ENCODE measurements around the gene MSANTD7. TPM values are rescaled to one million over a fixed set of nuclear protein-coding genes. Genes with fewer than 3 reads are reported as not detected.
"Not testable (repeated sequence)": the region's sequence is repeated elsewhere in the genome, so short reads cannot be mapped to it uniquely, and the experiment has no call there.

Gene MSANTD7
- total and polyA plus RNA-seq, 5 donors: 2.5 to 6.1 (median 5.3) TPM

DNA sequence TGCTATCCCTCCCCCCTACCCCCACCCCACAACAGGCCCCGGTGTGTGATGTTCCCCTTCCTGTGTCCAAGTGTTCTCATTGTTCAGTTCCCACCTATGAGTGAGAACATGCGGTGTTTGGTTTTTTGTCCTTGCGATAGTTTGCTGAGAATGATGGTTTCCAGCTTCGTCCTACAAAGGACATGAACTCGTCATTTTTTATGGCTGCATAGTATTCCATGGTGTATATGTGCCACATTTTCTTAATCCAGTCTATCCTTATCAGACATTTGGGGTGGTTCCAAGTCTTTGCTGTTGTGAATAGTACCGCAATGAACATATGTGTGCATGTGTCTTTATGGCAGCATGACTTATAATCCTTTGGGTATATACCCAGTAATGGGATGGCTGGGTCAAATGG, 26.4 kb downstream of the MSANTD7 start:
- DNase-seq; H3K27ac ChIP-seq (ENCODE audit: low read length); H3K27me3 ChIP-seq (ENCODE audit: control insufficient read depth, insufficient read depth); H3K4me1 ChIP-seq (ENCODE audit: control insufficient read depth, insufficient read depth, low read length); H3K9me3 ChIP-seq (ENCODE audit: control insufficient read depth, low read length); ATAC-seq; H3K4me3 ChIP-seq (ENCODE audit: low read length); intact Hi-C loops (cut with DNase I): not testable (repeated sequence)
- over 99% methylated on average over 6 of the region's 6 CpGs for WGBS

DNA sequence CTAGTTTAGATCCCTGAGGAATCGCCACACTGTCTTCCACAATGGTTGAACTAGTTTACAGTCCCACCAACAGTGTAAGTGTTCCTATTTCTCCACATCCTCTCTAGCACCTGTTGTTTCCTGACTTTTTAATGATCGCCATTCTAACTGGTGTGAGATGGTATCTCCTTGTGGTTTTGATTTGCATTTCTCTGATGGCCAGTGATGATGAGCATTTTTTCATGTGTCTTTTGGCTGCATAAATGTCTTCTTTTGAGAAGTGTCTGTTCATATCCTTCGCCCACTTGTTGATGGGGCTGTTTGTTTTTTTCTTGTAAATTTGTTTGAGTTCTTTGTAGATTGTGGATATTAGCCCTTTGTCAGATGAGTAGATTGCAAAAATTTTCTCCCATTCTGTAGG, 26.8 kb downstream of the MSANTD7 start:
- H3K9me3 ChIP-seq (ENCODE audit: control insufficient read depth, low read length); H3K27me3 ChIP-seq (ENCODE audit: control insufficient read depth, insufficient read depth); ATAC-seq; H3K4me1 ChIP-seq (ENCODE audit: control insufficient read depth, insufficient read depth, low read length); H3K4me3 ChIP-seq (ENCODE audit: low read length); intact Hi-C loops (cut with DNase I); DNase-seq; H3K27ac ChIP-seq (ENCODE audit: low read length): not testable (repeated sequence)
- WGBS: 100% methylated on average over 3 of the region's 3 CpGs

DNA sequence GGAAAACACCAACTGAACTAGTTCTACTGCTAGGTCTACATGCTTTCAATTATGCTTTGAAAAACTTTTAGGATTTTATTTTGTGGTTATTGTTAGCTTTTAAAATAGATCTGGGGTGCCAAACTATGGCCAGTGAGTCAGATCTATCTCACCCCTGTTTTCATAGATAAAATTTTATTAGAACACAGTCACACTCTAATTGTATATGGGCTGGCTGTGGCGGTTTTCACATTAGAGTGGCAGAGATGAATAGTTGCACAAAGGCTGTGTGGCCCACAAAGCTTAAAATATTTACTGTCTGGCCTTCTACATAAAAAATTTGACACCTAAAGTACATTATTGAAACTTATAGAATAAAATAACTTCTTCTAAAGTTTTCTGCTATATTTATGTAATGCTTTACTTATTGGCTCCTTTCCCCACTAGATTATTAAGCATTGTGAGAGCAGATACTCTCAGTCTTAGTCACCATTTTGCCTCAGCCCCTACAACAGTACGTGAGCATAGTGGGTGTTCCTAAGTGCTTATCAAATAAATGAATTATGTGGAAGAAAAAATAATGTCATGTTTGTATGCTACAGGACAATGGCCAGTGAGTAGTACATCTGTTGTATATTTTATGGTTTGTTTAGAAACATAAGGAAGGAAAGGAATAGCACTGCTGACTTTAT, 35.1 kb downstream of the MSANTD7 start:
- H3K9me3 ChIP-seq (ENCODE audit: control insufficient read depth, low read length): no peaks in the 10 kb centered on the region
- WGBS: 82% methylated on average over 2 of the region's 2 CpGs

DNA sequence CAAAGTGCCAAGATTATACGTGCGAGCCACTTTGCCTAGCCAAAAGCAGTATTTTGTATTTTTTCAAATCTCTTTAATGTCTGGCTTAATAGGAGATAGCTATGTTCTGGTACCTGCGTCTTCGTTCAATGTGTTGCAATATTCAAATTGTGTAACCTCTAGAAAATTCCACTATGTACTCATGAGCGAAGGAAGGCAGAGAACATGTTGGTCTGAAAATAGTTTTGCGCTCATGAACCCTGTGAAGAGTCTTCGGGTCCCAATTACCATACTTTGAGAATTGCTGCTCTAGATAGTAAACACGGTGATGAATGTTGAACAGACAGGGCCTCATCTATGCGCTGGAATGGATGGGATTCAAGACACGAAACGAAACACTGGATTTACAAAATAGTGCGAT, 37.8 kb downstream of the MSANTD7 start:
- peak overlapping the region; percentile 25 for H3K27ac ChIP-seq (ENCODE audit: low read length)
- no peaks in the 10 kb centered on the region for H3K9me3 ChIP-seq (ENCODE audit: control insufficient read depth, low read length)
- H3K27me3 ChIP-seq (ENCODE audit: control insufficient read depth, insufficient read depth): no peaks in the 10 kb centered on the region
- DNase-seq (no peak), ATAC-seq (no peak)
- peaks cover 6% of the 10 kb centered on the region for H3K4me1 ChIP-seq (ENCODE audit: control insufficient read depth, insufficient read depth, low read length)
- intact Hi-C loops (cut with DNase I): no loop called here
- 94% methylated on average over 12 of the region's 12 CpGs for WGBS
- H3K4me3 ChIP-seq (ENCODE audit: low read length): no peak overlapping the region

More for the DNA sequence above, 35.1 kb downstream of the MSANTD7 start:
- Histone ChIP-seq H3K27ac (ENCODE audit: low read length) (no peak overlapping the region), H3K27me3 (ENCODE audit: control insufficient read depth, insufficient read depth) (no peaks in the 10 kb centered on the region), H3K4me3 (ENCODE audit: low read length) (no peak overlapping the region), H3K4me1 (ENCODE audit: control insufficient read depth, insufficient read depth, low read length) (peaks cover 3% of the 10 kb centered on the region)
- intact Hi-C loops (cut with DNase I): no loop called here
- no peak for ATAC-seq
- no peak for DNase-seq

DNA sequence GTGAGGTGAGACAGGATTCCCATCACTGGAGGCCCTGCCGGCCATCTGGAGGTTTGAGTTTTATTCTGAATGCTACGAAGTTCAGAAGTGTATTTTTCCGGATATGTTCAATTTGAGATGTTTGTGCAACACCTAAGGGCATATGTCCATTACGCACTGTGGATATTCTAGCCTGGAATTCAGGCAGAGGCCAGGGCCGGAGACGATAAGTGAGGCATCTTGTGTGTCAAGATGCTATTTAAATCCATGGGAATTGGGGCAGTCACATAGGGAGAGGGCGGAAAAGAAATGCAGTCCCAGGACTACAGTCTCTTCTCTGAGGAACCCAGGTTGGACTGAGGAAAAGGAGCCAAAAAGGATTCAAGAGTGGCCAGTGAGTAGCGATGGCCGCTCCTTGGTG, 38.7 kb downstream of the MSANTD7 start:
- WGBS: 72% methylated on average over 9 of the region's 9 CpGs
- Histone ChIP-seq H3K27me3 (ENCODE audit: control insufficient read depth, insufficient read depth) (no peaks in the 10 kb centered on the region), H3K4me1 (ENCODE audit: control insufficient read depth, insufficient read depth, low read length) (peaks cover 6% of the 10 kb centered on the region), H3K4me3 (ENCODE audit: low read length) (peak overlapping the region; percentile 86), H3K27ac (ENCODE audit: low read length) (peak overlapping the region; percentile 88), H3K9me3 (ENCODE audit: control insufficient read depth, low read length) (no peaks in the 10 kb centered on the region)
- DNase-seq: peak in 1 of 3 donors; percentile 36
- intact Hi-C loops (cut with DNase I): no loop called here
- ATAC-seq: no peak

DNA sequence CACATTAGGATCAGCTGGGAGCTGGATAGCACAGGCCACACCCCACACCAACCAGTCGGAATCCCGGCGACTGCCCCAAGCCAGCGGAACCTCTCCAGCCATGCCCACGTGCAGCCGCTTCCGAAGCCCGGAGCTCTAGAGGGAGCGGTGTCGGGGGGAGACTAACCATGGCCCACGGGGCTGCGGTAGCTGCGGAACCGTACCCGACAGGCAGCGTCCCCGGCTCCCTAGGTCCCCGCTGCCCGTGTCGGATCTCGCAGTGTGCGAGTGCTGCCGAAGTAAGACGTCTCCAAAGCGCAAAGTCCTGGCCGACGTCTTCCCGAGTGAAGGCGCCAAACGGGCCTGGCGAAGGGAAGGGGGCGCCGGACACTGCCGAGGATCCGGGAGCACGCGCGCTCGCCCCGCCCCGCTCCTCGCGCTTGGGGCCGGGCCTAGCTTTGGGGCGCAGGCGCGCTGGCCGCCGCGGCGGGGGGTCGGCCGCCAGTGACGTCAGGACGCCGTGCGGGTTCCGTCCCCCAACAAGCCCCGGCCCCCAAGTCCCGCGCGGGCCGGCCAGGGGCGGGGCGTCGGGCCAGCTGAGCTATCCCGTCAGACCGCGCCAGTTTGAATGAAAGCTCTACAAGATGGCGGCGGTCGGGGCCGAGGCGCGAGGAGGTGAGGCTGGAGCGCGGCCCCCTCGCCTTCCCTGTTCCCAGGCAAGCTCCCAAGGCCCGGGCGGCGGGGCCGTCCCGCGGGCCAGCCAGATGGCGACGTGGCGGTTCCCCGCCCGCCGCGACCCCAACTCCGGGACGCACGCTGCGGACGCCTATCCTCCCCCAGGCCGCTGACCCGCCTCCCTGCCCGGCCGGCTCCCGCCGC, 40.4 kb downstream of the MSANTD7 start, which contains the start of gene SUV39H2:
Gene SUV39H2, plus strand, starts transcription at position 601 of the 858 bp plus-strand sequence. Its CDS starts 23 bp downstream, at position 624.
- Histone ChIP-seq H3K27me3 (ENCODE audit: control insufficient read depth, insufficient read depth) (no peaks in the 10 kb centered on the region), H3K4me3 (ENCODE audit: low read length) (peak within 1 kb of the TSS; percentile 86), H3K4me1 (ENCODE audit: control insufficient read depth, insufficient read depth, low read length) (peaks cover 6% of the 10 kb centered on the region), H3K27ac (ENCODE audit: low read length) (peak within 1 kb of the TSS; percentile 97), H3K9me3 (ENCODE audit: control insufficient read depth, low read length) (no peaks in the 10 kb centered on the region)
- ATAC-seq (peak; percentile 98), DNase-seq (peak; percentile 97 to 99 (median 98))
- WGBS: under 1% methylated on average over 102 of the region's 102 CpGs
- intact Hi-C loops (cut with DNase I): no loop called here

DNA sequence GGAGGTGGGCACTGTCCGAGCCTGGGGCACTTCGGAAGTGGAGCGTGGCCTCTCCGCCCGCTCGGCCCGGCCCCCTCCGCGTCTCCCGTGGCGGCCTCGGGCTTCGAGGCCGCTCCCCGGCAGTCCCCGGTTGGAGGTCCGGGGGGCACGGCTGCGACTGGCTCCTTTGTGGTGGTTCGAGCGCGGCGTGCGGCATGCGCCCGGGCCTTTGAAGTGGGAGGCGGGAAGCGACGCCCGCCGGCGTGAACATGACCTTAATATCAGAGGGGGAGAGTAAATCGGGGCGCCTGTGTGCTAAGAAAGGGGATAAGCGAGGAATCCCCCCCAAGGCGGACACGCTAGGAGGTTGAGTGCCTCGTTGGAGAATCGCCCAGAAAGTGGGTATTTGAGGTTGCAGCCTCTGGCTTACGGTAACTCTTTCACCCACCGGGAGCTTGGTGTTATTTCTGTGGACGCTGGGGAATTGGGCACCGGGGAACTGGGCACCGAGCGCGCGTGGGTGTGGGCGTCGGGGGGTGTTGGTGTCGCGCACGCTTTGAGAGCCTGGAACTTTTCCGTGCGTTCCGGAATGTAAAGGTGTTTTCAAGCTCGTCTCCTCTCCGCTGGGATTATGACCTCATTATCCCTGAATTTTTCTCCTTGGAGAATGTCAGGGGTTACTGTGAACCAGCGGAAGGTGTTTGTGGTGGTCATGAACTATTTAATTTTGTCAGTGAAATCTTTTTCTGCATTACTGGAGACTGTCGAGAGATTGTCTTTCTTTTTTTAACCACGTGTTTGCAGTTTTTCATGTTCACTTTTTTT, 41.2 kb downstream of the MSANTD7 start:
- Histone ChIP-seq H3K4me3 (ENCODE audit: low read length) (peak overlapping the region; percentile 86), H3K27ac (ENCODE audit: low read length) (peak overlapping the region; percentile 28), H3K9me3 (ENCODE audit: control insufficient read depth, low read length) (no peaks in the 10 kb centered on the region), H3K27me3 (ENCODE audit: control insufficient read depth, insufficient read depth) (no peaks in the 10 kb centered on the region), H3K4me1 (ENCODE audit: control insufficient read depth, insufficient read depth, low read length) (peaks cover 6% of the 10 kb centered on the region)
- intact Hi-C loops (cut with DNase I): no loop called here
- ATAC-seq (no peak), DNase-seq (peak in 2 of 3 donors; percentile 39 to 62)
- under 1% methylated on average over 60 of the region's 60 CpGs for WGBS

DNA sequence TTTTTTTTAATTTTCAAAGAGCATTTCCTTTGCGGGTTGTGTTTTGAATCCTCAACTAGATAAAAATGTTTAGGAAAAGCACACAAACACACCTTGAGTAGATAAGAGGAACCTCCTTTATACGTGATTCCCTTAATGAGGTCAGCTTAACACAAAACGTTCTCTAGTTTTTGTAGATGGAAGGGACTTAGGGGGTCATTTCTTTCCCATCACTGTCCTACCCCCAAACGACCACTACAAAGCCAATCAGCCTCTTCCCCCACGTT, 41.8 kb downstream of the MSANTD7 start:
- Histone ChIP-seq H3K4me1 (ENCODE audit: control insufficient read depth, insufficient read depth, low read length) (peaks cover 6% of the 10 kb centered on the region), H3K27me3 (ENCODE audit: control insufficient read depth, insufficient read depth) (no peaks in the 10 kb centered on the region), H3K9me3 (ENCODE audit: control insufficient read depth, low read length) (no peaks in the 10 kb centered on the region), H3K27ac (ENCODE audit: low read length) (no peak overlapping the region), H3K4me3 (ENCODE audit: low read length) (peak overlapping the region; percentile 86)
- DNase-seq (no peak), ATAC-seq (no peak)
- intact Hi-C loops (cut with DNase I): no loop called here
- 5% methylated on average over 5 of the region's 5 CpGs for WGBS

DNA sequence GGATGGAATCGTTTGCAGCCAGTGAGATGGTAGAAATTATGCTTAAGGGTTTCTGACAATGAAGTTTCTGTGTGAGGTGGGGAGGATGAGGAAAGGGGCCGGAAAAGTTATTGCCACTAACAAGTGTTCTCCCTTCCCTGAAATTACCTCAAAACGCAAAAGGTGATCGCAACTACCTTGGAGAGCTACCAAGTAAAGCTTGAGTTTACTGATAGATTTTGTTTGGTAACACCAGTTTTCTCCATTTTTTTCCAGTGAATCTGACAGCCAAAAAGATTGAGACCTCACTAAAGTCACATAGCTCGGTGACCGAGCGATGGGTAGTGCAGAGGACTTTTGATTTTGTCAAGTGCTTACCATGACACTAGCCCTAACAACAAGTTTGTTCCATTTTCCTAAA, 42.1 kb downstream of the MSANTD7 start:
- Histone ChIP-seq H3K4me1 (ENCODE audit: control insufficient read depth, insufficient read depth, low read length) (peaks cover 6% of the 10 kb centered on the region), H3K9me3 (ENCODE audit: control insufficient read depth, low read length) (no peaks in the 10 kb centered on the region), H3K27me3 (ENCODE audit: control insufficient read depth, insufficient read depth) (no peaks in the 10 kb centered on the region), H3K27ac (ENCODE audit: low read length) (no peak overlapping the region), H3K4me3 (ENCODE audit: low read length) (peak overlapping the region; percentile 86)
- WGBS: 60% methylated on average over 7 of the region's 7 CpGs
- intact Hi-C loops (cut with DNase I): no loop called here
- no peak for DNase-seq
- no peak for ATAC-seq

DNA sequence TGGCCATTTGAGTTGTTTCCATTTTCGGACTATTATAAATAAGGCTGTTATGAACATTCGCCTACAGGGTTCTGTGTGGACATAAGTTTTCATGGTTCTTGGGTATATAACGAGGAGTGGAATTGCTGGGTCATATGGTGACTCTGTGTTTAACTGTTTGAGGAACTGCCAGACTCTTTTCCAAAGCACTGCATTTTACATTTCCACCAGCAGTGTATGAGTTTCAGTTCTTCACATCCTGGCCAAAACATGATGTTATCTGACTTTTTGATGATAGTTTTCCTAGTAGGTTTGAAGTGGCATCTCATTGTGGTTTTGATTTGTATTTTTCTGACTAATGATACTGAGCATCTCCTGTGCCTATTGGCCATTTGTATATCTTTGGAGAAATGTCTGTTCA, 46.0 kb downstream of the MSANTD7 start:
- 90% methylated on average over 3 of the region's 3 CpGs for WGBS
- no peaks in the 10 kb centered on the region for H3K27me3 ChIP-seq (ENCODE audit: control insufficient read depth, insufficient read depth)

More for the DNA sequence above, 46.0 kb downstream of the MSANTD7 start:
- Histone ChIP-seq H3K4me3 (ENCODE audit: low read length) (no peak overlapping the region), H3K4me1 (ENCODE audit: control insufficient read depth, insufficient read depth, low read length) (peaks cover 2% of the 10 kb centered on the region), H3K9me3 (ENCODE audit: control insufficient read depth, low read length) (no peaks in the 10 kb centered on the region), H3K27ac (ENCODE audit: low read length) (no peak overlapping the region)
- ATAC-seq (no peak), DNase-seq (no peak)
- intact Hi-C loops (cut with DNase I): no loop called here
